ENCODE results near the gene ATP9B. TPM values are rescaled to one million over a fixed set of nuclear protein-coding genes. Genes with fewer than 3 reads are reported as not detected.

Gene ATP9B
- total RNA-seq, 6 experiments from 2014 or later: 13.6 to 25.7 (median 14.5) TPM

GRCh38 chr18:79104137-79104536, 34.9 kb downstream of the ATP9B start:
- no peak for TF ChIP-seq POLR2A (IDR thresholded peaks at IDR 0.05)
- no peak for TF ChIP-seq CTCF (IDR thresholded peaks at IDR 0.05)
- DNase-seq (no peak), ATAC-seq (no peak)
- intact Hi-C loops (cut with DNase I): no loop called here
- Histone ChIP-seq H3K4me1 (peaks cover 0 to 11% (median 5%) of the 10 kb centered on the region in 4 donors), H3K27me3 (no peaks in the 10 kb centered on the region), H3K36me3 (no peaks in the 10 kb centered on the region), H3K27ac (no peak overlapping the region), H3K9me3 (no peaks in the 10 kb centered on the region), H3K4me3 (no peak overlapping the region)
- WGBS (ENCODE audit: insufficient coverage, low coverage, low lambda C conversion rate, missing lambda C conversion rate): 89% methylated on average over 2 of the region's 2 CpGs

GRCh38 chr18:79105455-79105854, 36.3 kb downstream of the ATP9B start:
- TF ChIP-seq POLR2A (IDR thresholded peaks at IDR 0.05): no peak
- no peak for TF ChIP-seq CTCF (IDR thresholded peaks at IDR 0.05)
- Histone ChIP-seq H3K4me1 (peaks cover 0 to 11% (median 5%) of the 10 kb centered on the region in 4 donors), H3K27ac (no peak overlapping the region), H3K27me3 (no peaks in the 10 kb centered on the region), H3K9me3 (no peaks in the 10 kb centered on the region), H3K4me3 (no peak overlapping the region), H3K36me3 (no peaks in the 10 kb centered on the region)
- WGBS (ENCODE audit: insufficient coverage, low coverage, low lambda C conversion rate, missing lambda C conversion rate): 89% methylated on average over 6 of the region's 6 CpGs
- ATAC-seq (no peak), DNase-seq (no peak)
- intact Hi-C loops (cut with DNase I): no loop called here

GRCh38 chr18:79106084-79106483, 36.9 kb downstream of the ATP9B start:
- H3K36me3 ChIP-seq: no peaks in the 10 kb centered on the region
- no peaks in the 10 kb centered on the region for H3K27me3 ChIP-seq
- no peak overlapping the region for H3K4me3 ChIP-seq
- WGBS (ENCODE audit: insufficient coverage, low coverage, low lambda C conversion rate, missing lambda C conversion rate): 47% methylated on average over 5 of the region's 5 CpGs
- no peak for TF ChIP-seq POLR2A (IDR thresholded peaks at IDR 0.05)
- no peak for TF ChIP-seq CTCF (IDR thresholded peaks at IDR 0.05)
- peaks cover 0 to 11% (median 5%) of the 10 kb centered on the region in 4 donors for H3K4me1 ChIP-seq
- H3K27ac ChIP-seq: no peak overlapping the region
- ATAC-seq (peak in 3 of 4 donors; percentile 60 to 74 (median 64)), DNase-seq (no peak)
- intact Hi-C loops (cut with DNase I): no loop called here
- no peaks in the 10 kb centered on the region for H3K9me3 ChIP-seq

GRCh38 chr18:79107886-79108285, 38.7 kb downstream of the ATP9B start:
- no peak for ATAC-seq
- Histone ChIP-seq H3K4me1 (peaks cover 0 to 19% (median 7%) of the 10 kb centered on the region in 4 donors), H3K27ac (no peak overlapping the region), H3K27me3 (no peaks in the 10 kb centered on the region), H3K9me3 (no peaks in the 10 kb centered on the region), H3K4me3 (no peak overlapping the region), H3K36me3 (no peaks in the 10 kb centered on the region)
- WGBS (ENCODE audit: insufficient coverage, low coverage, low lambda C conversion rate, missing lambda C conversion rate): 98% methylated on average over 4 of the region's 4 CpGs
- intact Hi-C loops (cut with DNase I): no loop called here
- DNase-seq: no peak
- TF ChIP-seq POLR2A (IDR thresholded peaks at IDR 0.05) (no peak), CTCF (IDR thresholded peaks at IDR 0.05) (no peak)

Data from right lobe of liver (tissue), 6 donors.